ENCODE results near the gene LTB4R. TPM values are rescaled to one million over a fixed set of nuclear protein-coding genes. Genes with fewer than 3 reads are reported as not detected.

The LTB4R gene
- total RNA-seq, 1 experiment from 2014 or later, result 9.4 TPM

DNA sequence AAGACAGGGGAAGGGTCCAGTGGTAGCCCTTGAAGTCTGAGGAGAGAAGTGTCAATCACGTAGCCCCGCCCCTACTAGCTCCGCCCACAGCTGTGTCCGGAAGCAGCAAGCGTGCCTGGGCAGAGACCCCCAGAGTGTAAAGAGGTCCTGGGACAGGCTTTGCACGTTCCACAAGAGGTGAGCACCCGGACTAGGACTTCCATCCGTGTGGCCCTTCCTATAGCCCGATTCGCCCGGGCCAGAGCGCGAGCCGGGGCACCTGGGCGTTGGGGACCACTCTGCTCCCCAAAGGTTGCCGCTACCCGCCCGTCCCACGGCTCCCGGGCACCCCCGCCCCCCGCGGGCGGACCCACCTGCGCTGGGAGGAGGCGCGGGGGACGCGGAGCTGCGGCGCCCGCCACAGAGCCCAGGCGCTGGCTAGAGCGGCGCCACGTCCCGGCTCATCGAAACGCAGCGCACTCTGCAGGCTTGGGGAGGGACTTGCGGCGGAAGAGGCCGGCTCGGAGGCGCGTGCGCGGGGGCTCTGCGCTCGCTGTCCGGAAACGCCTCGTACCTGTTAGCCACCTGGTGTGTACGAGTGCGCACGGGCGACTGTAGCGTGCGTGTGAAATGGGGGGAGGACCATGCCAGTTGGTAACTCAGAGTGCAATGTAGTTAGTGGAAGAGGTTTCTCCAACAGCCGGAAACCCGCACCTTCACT is 40.0 kb upstream of the LTB4R start, which contains the start of gene RABGGTA (continued):
- peak; percentile 94 for TF ChIP-seq ETV6 (CRISPR knock-in tag; IDR thresholded peaks at IDR 0.05)
- TF ChIP-seq SMAD4 (CRISPR knock-in tag; IDR thresholded peaks at IDR 0.05), result no peak
- TF ChIP-seq, protein P1, sequence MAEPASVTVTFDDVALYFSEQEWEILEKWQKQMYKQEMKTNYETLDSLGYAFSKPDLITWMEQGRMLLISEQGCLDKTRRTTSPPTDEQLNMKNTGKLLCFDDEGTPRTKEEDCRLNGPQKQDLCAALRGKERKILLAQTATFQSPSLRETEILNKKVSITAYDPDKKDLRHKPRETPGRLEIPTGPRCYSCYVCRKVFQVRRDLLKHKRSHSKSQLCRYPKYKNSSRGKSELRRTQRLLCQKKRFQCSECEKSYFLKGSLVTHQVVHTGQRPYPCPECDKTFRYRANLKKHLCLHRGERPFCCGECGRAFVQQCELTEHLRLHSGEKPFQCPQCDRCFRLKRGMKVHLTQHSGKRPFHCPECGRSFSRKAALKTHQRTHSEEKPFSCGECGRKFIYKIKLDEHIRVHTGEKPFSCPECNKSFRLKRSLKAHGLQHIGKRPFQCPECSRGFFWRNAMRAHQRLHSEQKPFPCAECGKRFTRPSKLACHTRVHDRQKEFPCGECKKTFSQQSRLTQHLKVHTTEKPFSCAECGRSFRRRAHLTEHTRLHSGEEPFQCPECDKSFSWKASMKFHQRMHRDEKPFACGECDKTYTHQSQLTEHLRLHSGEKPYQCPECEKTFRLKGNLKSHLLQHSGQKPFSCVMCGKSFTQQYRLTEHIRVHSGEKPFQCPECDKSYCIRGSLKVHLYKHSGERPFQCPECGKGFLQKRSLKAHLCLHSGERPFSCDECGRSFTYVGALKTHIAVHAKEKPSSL (CRISPR knock-in tag; conservative IDR thresholded peaks at IDR 0.05), result no peak

DNA sequence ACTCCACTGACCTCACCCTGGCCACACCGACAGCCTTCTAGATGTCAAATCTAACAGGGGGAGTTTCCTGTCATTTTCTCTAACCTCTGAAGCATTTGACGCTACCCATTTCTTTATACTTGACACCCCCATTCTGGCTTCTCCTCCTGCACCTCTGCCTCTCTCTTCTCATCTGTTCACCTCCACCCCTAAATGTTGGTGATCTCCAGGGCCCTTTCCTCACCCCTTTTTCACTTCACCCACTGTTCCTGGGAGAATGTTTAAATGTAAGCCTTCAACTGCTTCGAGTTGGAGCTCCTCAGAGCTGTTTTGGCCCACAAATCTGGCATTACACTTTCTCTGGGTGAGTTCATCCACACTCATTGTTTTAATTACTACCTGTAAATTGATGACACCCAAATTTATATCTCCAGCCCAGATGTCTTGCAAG is 39.5 kb upstream of the LTB4R start:
- no peak for ATAC-seq
- H3K36me3 Mint-ChIP-seq, result peaks cover 4% of the 10 kb centered on the region; the same call in 1 of the 2 replicates
- DNase-seq (ENCODE audit: low spot score), result no peak
- TF ChIP-seq, protein P2, sequence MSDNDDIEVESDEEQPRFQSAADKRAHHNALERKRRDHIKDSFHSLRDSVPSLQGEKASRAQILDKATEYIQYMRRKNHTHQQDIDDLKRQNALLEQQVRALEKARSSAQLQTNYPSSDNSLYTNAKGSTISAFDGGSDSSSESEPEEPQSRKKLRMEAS (CRISPR knock-in tag; IDR thresholded peaks at IDR 0.05), result no peak
- TF ChIP-seq CBFB (CRISPR knock-in tag; IDR thresholded peaks at IDR 0.05; ENCODE audit: low read depth) (no peak), ELF4 (CRISPR knock-in tag; IDR thresholded peaks at IDR 0.05; ENCODE audit: low read depth) (no peak), TCF7 (CRISPR knock-in tag; IDR thresholded peaks at IDR 0.05; ENCODE audit: low read depth) (no peak), KAT7 (CRISPR knock-in tag; IDR thresholded peaks at IDR 0.05; ENCODE audit: borderline replicate concordance) (no peak), ZNF121 (CRISPR knock-in tag; IDR thresholded peaks at IDR 0.05) (no peak), FOXK1 (CRISPR knock-in tag; IDR thresholded peaks at IDR 0.05) (no peak), ZNF232 (CRISPR knock-in tag; IDR thresholded peaks at IDR 0.05) (no peak), FOXP1 (CRISPR knock-in tag; IDR thresholded peaks at IDR 0.05; ENCODE audit: borderline replicate concordance) (no peak), ATF1 (CRISPR knock-in tag; IDR thresholded peaks at IDR 0.05) (no peak), NR1H2 (CRISPR knock-in tag; IDR thresholded peaks at IDR 0.05) (no peak), IRF2 (CRISPR knock-in tag; IDR thresholded peaks at IDR 0.05; ENCODE audit: borderline replicate concordance, low read depth) (no peak), ZNF317 (CRISPR knock-in tag; IDR thresholded peaks at IDR 0.05; ENCODE audit: borderline replicate concordance, low read depth) (no peak)
- TF ChIP-seq, protein P3, sequence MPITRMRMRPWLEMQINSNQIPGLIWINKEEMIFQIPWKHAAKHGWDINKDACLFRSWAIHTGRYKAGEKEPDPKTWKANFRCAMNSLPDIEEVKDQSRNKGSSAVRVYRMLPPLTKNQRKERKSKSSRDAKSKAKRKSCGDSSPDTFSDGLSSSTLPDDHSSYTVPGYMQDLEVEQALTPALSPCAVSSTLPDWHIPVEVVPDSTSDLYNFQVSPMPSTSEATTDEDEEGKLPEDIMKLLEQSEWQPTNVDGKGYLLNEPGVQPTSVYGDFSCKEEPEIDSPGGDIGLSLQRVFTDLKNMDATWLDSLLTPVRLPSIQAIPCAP (CRISPR knock-in tag; IDR thresholded peaks at IDR 0.05), result no peak
- TF ChIP-seq, protein P4, sequence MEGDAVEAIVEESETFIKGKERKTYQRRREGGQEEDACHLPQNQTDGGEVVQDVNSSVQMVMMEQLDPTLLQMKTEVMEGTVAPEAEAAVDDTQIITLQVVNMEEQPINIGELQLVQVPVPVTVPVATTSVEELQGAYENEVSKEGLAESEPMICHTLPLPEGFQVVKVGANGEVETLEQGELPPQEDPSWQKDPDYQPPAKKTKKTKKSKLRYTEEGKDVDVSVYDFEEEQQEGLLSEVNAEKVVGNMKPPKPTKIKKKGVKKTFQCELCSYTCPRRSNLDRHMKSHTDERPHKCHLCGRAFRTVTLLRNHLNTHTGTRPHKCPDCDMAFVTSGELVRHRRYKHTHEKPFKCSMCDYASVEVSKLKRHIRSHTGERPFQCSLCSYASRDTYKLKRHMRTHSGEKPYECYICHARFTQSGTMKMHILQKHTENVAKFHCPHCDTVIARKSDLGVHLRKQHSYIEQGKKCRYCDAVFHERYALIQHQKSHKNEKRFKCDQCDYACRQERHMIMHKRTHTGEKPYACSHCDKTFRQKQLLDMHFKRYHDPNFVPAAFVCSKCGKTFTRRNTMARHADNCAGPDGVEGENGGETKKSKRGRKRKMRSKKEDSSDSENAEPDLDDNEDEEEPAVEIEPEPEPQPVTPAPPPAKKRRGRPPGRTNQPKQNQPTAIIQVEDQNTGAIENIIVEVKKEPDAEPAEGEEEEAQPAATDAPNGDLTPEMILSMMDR (IDR thresholded peaks at IDR 0.05), result no peak
- TF ChIP-seq, protein P5, sequence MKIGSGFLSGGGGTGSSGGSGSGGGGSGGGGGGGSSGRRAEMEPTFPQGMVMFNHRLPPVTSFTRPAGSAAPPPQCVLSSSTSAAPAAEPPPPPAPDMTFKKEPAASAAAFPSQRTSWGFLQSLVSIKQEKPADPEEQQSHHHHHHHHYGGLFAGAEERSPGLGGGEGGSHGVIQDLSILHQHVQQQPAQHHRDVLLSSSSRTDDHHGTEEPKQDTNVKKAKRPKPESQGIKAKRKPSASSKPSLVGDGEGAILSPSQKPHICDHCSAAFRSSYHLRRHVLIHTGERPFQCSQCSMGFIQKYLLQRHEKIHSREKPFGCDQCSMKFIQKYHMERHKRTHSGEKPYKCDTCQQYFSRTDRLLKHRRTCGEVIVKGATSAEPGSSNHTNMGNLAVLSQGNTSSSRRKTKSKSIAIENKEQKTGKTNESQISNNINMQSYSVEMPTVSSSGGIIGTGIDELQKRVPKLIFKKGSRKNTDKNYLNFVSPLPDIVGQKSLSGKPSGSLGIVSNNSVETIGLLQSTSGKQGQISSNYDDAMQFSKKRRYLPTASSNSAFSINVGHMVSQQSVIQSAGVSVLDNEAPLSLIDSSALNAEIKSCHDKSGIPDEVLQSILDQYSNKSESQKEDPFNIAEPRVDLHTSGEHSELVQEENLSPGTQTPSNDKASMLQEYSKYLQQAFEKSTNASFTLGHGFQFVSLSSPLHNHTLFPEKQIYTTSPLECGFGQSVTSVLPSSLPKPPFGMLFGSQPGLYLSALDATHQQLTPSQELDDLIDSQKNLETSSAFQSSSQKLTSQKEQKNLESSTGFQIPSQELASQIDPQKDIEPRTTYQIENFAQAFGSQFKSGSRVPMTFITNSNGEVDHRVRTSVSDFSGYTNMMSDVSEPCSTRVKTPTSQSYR (CRISPR knock-in tag; IDR thresholded peaks at IDR 0.05), result no peak
- TF ChIP-seq, protein P6, sequence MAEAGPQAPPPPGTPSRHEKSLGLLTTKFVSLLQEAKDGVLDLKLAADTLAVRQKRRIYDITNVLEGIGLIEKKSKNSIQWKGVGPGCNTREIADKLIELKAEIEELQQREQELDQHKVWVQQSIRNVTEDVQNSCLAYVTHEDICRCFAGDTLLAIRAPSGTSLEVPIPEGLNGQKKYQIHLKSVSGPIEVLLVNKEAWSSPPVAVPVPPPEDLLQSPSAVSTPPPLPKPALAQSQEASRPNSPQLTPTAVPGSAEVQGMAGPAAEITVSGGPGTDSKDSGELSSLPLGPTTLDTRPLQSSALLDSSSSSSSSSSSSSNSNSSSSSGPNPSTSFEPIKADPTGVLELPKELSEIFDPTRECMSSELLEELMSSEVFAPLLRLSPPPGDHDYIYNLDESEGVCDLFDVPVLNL (CRISPR knock-in tag; IDR thresholded peaks at IDR 0.05; ENCODE audit: borderline replicate concordance, low read depth), result no peak
- TF ChIP-seq, protein P7, sequence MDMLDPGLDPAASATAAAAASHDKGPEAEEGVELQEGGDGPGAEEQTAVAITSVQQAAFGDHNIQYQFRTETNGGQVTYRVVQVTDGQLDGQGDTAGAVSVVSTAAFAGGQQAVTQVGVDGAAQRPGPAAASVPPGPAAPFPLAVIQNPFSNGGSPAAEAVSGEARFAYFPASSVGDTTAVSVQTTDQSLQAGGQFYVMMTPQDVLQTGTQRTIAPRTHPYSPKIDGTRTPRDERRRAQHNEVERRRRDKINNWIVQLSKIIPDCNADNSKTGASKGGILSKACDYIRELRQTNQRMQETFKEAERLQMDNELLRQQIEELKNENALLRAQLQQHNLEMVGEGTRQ (CRISPR knock-in tag; IDR thresholded peaks at IDR 0.05), result no peak
- no peaks in the 10 kb centered on the region for H3K27me3 Mint-ChIP-seq (ENCODE audit: low read depth)
- H3K27ac Mint-ChIP-seq, result no peak overlapping the region
- H3K9me3 Mint-ChIP-seq, result no peaks in the 10 kb centered on the region
- peak overlapping the region; percentile 72 for H3K4me3 Mint-ChIP-seq
- H3K4me1 Mint-ChIP-seq, result peaks cover 16% of the 10 kb centered on the region
- ChIA-PET POLR2A (interaction anchor here (0.5 to 1.5 kb wide), 10 partner anchors 9 to 96 kb away, joined by 3 to 20 read pairs (median 4); partner anchors contain the start of genes CHMP4A, DHRS1, MDP1 and NFATC4), CTCF (interaction anchor here (1.3 to 5.8 kb wide), 13 partner anchors 9 to 214 kb away, joined by 3 to 77 read pairs (median 10); partner anchors contain the start of genes CIDEB, DHRS1, IRF9 and LTB4R)

Data from WTC11 (cell line).